ENCODE results near the gene CAMTA1. TPM values are rescaled to one million over a fixed set of nuclear protein-coding genes. Genes with fewer than 3 reads are reported as not detected.

Gene CAMTA1
- total RNA-seq, 1 experiment from 2014 or later: 69.5 TPM

DNA sequence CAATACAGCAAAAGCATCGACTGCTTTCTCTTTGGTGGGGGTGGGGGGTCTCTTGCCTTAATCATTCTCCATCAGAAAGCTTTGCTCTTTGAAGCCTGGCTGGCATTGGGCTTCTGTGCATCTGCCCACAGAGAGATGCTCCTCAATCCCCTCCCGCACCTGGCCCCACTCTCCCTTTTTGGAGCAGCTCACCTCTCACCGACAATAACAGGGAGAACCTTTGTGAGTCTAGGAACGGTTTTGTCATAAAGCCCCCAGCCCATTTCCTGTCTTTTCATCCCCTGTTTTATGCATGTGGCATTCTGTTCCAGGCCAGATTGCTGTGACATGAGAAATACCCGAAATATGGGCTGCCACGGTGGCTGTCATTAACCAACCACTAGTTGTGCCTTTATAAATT, 516.9 kb downstream of the CAMTA1 start:
- H3K9me2 ChIP-seq (ENCODE audit: insufficient read depth): no peaks in the 10 kb centered on the region
- no peaks in the 10 kb centered on the region; a peak in 1 of 4 replicates for H3K9me3 ChIP-seq (ENCODE audit: control insufficient read depth in 1 of 2, insufficient read depth in 1 of 2, low read depth in 1 of 2, low read length in 2 of 2)
- peak overlapping the region; percentile 80; the same call in 1 of the 2 replicates for H3K4me2 ChIP-seq (ENCODE audit: low read length)
- no peaks in the 10 kb centered on the region for H4K20me1 ChIP-seq (ENCODE audit: insufficient read depth)
- intact Hi-C loops (cut with micrococcal nuclease): loop anchor here (5.0 kb wide), 1 partner anchor 100 kb away; no protein-coding TSS in a partner anchor
- no peak for ATAC-seq
- ChIA-PET CTCF (no interaction called here), POLR2A (interaction anchor here (0.7 kb wide), 1 partner anchor 10 kb away, joined by 3 read pairs; no protein-coding TSS in a partner anchor), RAD21 (ENCODE audit: low non-redundant PET in 1 of 2, low total read pairs in 2 of 2, uncharacterized antibody in 2 of 2, unreplicated experiment in 2 of 2) (no interaction called here)
- no peaks in the 10 kb centered on the region for H3K79me2 ChIP-seq (ENCODE audit: insufficient read depth, low read length)
- peaks cover 55 to 59% of the 10 kb centered on the region in 2 experiments for H3K4me1 ChIP-seq (ENCODE audit: control insufficient read depth in 1 of 2, insufficient read depth in 2 of 2, low read length in 2 of 2)
- no peak overlapping the region for H2AFZ ChIP-seq (ENCODE audit: low read depth, low read length, poor library complexity, severe bottlenecking)
- BruUV-seq (replicated peaks): no TSS peak
- H3K27me3 ChIP-seq (ENCODE audit: insufficient read depth, low read length): no peaks in the 10 kb centered on the region
- H3K4me3 ChIP-seq (replicated peaks in 1 of 2; ENCODE audit: low read depth in 1 of 2, low read length in 2 of 2): no peak overlapping the region
- no peak for TF ChIP-seq POLR2A (IDR thresholded peaks at IDR 0.05; ENCODE audit: borderline replicate concordance, extremely low read depth, insufficient read depth, insufficient read length)
- TF ChIP-seq, protein P1, sequence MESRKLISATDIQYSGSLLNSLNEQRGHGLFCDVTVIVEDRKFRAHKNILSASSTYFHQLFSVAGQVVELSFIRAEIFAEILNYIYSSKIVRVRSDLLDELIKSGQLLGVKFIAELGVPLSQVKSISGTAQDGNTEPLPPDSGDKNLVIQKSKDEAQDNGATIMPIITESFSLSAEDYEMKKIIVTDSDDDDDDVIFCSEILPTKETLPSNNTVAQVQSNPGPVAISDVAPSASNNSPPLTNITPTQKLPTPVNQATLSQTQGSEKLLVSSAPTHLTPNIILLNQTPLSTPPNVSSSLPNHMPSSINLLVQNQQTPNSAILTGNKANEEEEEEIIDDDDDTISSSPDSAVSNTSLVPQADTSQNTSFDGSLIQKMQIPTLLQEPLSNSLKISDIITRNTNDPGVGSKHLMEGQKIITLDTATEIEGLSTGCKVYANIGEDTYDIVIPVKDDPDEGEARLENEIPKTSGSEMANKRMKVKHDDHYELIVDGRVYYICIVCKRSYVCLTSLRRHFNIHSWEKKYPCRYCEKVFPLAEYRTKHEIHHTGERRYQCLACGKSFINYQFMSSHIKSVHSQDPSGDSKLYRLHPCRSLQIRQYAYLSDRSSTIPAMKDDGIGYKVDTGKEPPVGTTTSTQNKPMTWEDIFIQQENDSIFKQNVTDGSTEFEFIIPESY (IDR thresholded peaks at IDR 0.05; ENCODE audit: extremely low read depth, insufficient replicate concordance, low read length): no peak
- TF ChIP-seq EZH2phosphoT487 (IDR thresholded peaks at IDR 0.05; ENCODE audit: borderline replicate concordance): no peak
- TF ChIP-seq, protein P2, sequence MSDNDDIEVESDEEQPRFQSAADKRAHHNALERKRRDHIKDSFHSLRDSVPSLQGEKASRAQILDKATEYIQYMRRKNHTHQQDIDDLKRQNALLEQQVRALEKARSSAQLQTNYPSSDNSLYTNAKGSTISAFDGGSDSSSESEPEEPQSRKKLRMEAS (IDR thresholded peaks at IDR 0.05): no peak
- no peak for TF ChIP-seq ZFX (IDR thresholded peaks at IDR 0.05)
- no peak for TF ChIP-seq SRF (IDR thresholded peaks at IDR 0.05; ENCODE audit: low read depth)
- TF ChIP-seq RAD21 (IDR thresholded peaks at IDR 0.05; ENCODE audit: low read depth): no peak
- no peak for TF ChIP-seq YY1 (IDR thresholded peaks at IDR 0.05; ENCODE audit: extremely low read depth, insufficient replicate concordance, low read depth, low read length)
- no peak for TF ChIP-seq EGR1 (IDR thresholded peaks at IDR 0.05; ENCODE audit: low read depth)
- TF ChIP-seq TCF7L2 (IDR thresholded peaks at IDR 0.05; ENCODE audit: borderline replicate concordance, extremely low read depth, insufficient read depth, insufficient read length): no peak
- TF ChIP-seq ELF1 (IDR thresholded peaks at IDR 0.05; ENCODE audit: borderline replicate concordance, low read depth): no peak
- TF ChIP-seq ZNF274 (IDR thresholded peaks at IDR 0.05; ENCODE audit: low read depth, low read length): no peak
- no peak for TF ChIP-seq SP1 (IDR thresholded peaks at IDR 0.05; ENCODE audit: low read depth)
- no peak for TF ChIP-seq FOSL1 (IDR thresholded peaks at IDR 0.05; ENCODE audit: low read depth)
- TF ChIP-seq, protein P3, sequence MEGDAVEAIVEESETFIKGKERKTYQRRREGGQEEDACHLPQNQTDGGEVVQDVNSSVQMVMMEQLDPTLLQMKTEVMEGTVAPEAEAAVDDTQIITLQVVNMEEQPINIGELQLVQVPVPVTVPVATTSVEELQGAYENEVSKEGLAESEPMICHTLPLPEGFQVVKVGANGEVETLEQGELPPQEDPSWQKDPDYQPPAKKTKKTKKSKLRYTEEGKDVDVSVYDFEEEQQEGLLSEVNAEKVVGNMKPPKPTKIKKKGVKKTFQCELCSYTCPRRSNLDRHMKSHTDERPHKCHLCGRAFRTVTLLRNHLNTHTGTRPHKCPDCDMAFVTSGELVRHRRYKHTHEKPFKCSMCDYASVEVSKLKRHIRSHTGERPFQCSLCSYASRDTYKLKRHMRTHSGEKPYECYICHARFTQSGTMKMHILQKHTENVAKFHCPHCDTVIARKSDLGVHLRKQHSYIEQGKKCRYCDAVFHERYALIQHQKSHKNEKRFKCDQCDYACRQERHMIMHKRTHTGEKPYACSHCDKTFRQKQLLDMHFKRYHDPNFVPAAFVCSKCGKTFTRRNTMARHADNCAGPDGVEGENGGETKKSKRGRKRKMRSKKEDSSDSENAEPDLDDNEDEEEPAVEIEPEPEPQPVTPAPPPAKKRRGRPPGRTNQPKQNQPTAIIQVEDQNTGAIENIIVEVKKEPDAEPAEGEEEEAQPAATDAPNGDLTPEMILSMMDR (IDR thresholded peaks at IDR 0.05 in 2 of 3, conservative IDR thresholded peaks at IDR 0.05 in 1 of 3; ENCODE audit: borderline replicate concordance in 1 of 3, insufficient read depth in 1 of 3, low read depth in 2 of 3, low read length in 2 of 3): no peak
- TF ChIP-seq JUND (IDR thresholded peaks at IDR 0.05): no peak
- TF ChIP-seq, protein P4, sequence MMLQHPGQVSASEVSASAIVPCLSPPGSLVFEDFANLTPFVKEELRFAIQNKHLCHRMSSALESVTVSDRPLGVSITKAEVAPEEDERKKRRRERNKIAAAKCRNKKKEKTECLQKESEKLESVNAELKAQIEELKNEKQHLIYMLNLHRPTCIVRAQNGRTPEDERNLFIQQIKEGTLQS (IDR thresholded peaks at IDR 0.05): no peak
- no peak for TF ChIP-seq POLR2AphosphoS5 (IDR thresholded peaks at IDR 0.05; ENCODE audit: low read depth, low read length)
- no peak for TF ChIP-seq CBX3 (IDR thresholded peaks at IDR 0.05; ENCODE audit: low read depth)
- H3K36me3 ChIP-seq (ENCODE audit: control insufficient read depth in 1 of 2, insufficient read depth in 2 of 2, low read length in 2 of 2): no peaks in the 10 kb centered on the region
- no peak overlapping the region for H3K9ac ChIP-seq (ENCODE audit: low read length)
- DNase-seq (ENCODE audit: low read depth, low spot score): no peak
- peak overlapping the region; percentile 85 for H3K27ac ChIP-seq (ENCODE audit: low read depth, low read length)

All from HCT116 (cell line).